ENCODE results near the gene SDHB.
A peak's percentile ranks its signal among the peaks of the same experiment; 100 is the strongest.

SDHB gene

GRCh38 chr1:17053685-17054410 lies at the start of gene SDHB:
SDHB (minus strand) TSS chr1:17054032; CDS start chr1:17054019, 13 bp downstream.
- DNase-seq (ENCODE audit: low spot score): peak; percentile 98

DNA sequence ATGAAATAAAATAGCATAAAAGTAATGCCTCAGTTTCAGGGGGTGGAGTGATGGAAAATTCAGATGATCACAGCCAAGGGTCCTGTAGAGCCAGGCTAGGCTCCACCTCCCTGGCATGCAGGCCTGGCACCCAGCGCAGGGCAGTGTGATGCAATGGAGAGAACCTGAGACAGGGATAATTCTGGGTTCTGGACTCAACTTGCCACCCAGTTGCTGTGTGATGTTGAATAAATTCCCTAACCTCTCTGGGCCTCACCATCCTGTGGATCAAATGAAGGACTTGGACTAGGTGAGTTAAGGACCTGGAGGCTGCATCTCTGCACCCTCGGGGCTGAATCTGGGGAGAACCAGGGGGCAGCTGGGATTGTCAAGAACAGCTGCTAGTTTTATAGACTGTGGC lies 48.4 kb upstream of the SDHB start:
- no peak for DNase-seq (ENCODE audit: low spot score)

- DNase-seq (ENCODE audit: low spot score): no peak
Measured at GRCh38 chr1:17101261-17101660, 47.4 kb upstream of the SDHB start.

DNA sequence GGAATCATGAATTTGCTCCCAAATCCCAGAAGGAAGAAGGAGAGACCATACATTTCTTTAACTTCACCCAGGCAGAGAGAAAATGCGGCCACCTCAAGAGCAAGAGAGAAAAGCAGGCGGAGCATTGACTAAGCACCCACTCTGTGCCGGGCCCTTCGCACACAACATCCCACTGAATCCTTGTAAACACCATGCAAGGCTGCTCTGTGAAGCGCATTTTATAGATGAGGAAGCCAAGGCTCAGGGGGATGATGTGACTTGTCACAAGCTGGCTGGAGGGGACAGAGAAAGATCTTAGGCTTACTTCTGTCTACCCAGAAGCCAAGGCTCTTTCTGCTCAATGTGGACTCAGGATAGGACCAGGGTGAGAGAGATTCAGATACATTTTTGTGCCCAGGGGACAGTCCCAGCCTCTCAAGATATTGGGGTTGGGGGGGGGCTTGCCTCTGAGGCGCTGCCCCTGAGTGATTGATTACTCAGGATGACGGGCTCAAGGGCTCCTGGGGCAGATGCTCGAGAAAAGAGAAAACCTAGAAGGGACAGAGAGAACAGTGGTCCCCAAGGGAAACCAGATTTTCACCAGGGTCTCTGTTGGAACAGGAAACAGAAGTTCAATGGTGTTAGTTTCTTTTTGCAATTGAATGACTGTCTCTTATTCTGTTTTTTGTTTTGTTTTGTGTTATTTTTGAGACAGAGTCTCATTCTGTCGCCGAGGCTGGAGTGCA lies 45.9 kb upstream of the SDHB start:
- DNase-seq (ENCODE audit: low spot score): no peak

- no peak for DNase-seq (ENCODE audit: low spot score)
Measured at GRCh38 chr1:17098446-17099317, 44.9 kb upstream of the SDHB start.

DNA sequence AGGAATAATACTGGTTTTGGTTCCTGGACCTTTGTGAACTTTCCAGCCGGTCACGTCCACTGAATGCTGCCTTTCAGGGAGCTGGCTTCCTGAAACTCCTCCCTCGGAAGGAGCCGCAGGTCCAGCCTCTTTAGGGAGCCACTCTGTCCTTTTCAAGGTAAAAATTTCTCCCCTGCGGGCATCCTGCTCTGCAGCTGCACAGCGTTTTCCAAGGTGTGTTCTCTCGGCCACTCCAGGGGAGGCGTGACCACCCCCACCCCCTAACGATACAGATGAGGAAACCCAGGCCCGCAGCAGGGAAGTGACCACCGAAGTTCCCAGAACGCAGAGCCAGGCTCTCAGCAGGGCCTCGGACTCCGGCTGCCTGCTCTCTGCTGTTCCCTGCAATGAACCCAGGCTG lies 44.0 kb upstream of the SDHB start:
- no peak for DNase-seq (ENCODE audit: low spot score)

DNA sequence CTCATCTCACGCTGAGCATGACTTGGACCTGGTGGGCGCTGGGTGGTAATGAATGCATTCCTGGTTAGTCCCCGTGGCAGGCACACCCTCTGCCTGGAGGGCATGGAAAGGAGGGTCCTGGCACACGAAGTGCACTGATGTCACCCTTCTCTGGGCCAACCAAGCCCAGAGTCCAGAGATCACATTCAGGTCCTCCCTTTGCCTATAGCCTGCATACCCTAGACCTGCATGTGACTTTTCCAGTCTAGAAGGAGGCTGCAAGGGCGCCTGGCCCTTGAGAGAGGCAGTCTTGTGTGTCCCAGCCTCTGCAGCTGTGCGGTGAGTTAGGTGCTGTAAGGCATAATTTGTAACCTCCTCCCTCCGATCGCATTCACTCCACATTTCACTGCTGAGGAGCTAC lies 43.3 kb upstream of the SDHB start:
- DNase-seq (ENCODE audit: low spot score): no peak

DNA sequence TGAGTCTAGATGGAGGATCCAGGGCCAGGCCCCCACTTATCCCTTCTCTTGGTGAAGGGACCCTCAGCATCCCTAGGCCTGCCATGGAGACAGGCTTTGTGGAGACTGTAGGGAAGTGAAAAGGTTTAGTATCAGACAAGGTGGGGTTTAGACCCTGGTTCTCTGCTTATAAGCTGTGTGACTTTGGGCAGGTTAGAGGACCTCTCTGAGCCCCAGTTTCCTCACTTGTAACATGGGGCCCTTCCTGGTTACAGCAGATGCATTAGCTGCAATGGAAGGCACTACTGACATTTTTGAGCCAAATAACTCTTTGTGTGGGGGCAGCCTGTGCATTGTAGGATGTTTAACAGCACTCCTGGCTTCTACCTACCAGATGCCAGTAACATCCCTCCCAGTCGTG lies 42.8 kb upstream of the SDHB start:
- DNase-seq (ENCODE audit: low spot score): no peak

- no peak for DNase-seq (ENCODE audit: low spot score)
Measured at GRCh38 chr1:17095141-17095540, 41.3 kb upstream of the SDHB start.

DNA sequence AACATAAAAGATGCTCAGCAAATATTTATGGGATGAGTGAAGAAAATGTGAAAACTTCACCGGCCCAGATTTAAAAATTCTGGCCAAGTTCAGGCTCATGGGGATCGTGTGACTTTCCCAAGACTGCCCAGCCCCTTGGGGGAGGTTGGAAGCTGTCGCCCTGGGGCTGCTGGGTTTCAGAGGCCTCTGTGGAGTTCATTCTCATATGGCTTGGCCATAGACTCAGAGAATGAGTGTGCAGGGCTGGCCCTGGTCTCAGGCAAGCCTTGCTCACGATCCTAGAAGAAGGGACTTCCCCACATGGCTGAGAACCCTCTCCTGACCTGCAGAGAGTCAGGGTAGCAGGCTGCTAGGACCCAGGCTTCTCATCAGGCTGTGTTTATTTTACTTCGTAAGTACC lies 40.8 kb upstream of the SDHB start:
- DNase-seq (ENCODE audit: low spot score): no peak

DNA sequence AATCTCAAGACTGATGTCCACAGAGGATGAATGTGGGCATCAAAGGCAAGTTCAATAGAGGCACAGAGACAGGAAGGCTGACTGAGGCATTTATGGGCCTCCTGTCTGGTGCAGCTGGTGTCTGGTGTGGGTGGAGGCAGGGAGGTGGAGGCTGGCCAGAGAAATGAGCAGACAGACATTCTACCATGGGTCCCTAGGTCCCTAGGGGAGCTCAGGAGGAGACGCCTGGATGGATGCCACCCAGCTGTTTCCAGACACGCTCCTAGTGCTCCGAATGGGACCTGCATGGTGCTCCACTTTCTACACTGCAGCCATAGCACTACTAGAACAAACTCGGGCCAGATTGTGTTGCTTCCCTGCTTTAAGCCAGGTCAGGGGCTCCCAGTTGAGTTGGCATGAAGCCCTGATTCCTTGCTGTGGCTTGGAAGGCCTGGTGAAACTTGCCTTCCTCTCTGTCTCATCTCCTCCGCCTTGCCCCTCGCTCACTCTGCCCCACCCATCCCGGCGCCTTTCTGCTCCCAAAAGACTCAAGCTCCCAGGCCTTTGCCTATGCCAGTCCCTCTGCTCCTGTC lies 40.1 kb upstream of the SDHB start:
- no peak for DNase-seq (ENCODE audit: low spot score)

GRCh38 chr1:17091252-17091651 lies 37.4 kb upstream of the SDHB start:
- DNase-seq (ENCODE audit: low spot score): no peak

GRCh38 chr1:17089506-17089905 lies 35.7 kb upstream of the SDHB start:
- peak; percentile 98 for DNase-seq (ENCODE audit: low spot score)

GRCh38 chr1:17086751-17087150 lies 32.9 kb upstream of the SDHB start:
- DNase-seq (ENCODE audit: low spot score): no peak

- no peak for DNase-seq (ENCODE audit: low spot score)
Measured at GRCh38 chr1:17084787-17085186, 31.0 kb upstream of the SDHB start.

- DNase-seq (ENCODE audit: low spot score): no peak
Measured at GRCh38 chr1:17082761-17083160, 28.9 kb upstream of the SDHB start.

DNA sequence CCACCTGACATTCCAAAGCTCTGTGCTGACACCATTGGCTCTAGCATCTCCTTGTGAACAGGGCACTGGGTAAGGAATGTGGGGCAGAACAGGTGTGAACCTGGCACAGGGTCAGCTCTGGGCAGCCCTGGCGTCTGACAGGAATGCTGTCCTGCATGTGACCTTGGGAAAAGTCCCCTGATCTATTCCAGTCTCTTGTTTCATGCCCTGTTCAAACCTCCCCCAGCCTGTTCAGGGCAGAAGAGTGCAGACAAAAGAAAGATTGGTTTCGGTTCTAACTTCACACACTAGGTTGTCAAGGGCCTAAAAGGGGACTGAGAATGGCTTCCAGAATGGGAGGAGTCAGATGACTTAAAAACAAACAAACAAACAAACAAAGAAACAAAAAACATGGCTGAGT lies 27.6 kb upstream of the SDHB start:
- no peak for DNase-seq (ENCODE audit: low spot score)

- no peak for DNase-seq (ENCODE audit: low spot score)
Measured at GRCh38 chr1:17080880-17081279, 27.0 kb upstream of the SDHB start.

DNA sequence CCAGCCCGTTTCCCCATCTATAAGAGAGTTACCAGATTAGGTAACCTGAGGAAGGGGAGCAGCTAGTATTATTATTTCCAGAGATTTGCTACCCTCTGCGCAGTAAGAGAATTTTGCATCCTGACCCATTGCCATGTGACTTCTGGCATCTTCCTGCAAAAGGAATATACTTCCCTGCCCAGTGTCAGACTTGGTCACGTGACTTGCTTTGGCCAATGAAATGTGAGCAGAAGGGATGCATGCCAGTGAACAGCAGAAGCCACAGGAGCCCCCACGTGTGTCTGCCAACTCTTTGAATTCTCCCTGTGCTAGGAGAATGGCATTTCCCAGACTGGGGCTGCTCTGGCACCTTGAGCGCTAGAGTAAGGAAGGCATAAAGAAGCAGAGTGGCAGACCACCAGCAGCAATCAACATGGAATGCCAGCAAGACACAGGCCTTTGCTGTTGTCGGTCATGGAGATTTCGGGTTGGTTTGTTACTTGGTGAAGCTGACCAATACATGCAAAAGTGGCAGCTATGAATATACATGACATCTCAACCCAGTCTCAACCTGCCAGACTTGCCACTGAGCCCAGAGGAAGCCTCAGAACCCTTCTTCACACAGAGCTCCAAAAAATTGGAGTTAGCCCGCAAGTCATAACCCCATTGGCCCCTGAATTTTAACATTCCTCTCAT lies 26.4 kb upstream of the SDHB start:
- DNase-seq (ENCODE audit: low spot score): no peak

GRCh38 chr1:17078991-17079868 lies 25.4 kb upstream of the SDHB start:
- no peak for DNase-seq (ENCODE audit: low spot score)
